Motor neuron (in vitro differentiated cells): ENCODE results near the gene ECE2. TPM values are rescaled to one million over a fixed set of nuclear protein-coding genes. Genes with fewer than 3 reads are reported as not detected.
"Not testable (repeated sequence)": the region's sequence is repeated elsewhere in the genome, so short reads cannot be mapped to it uniquely, and the experiment has no call there.

Experiments used
- ATAC-seq, 8 experiments: fragments of 200-7000 bp; cut with Tn5 transposase; replicated peaks in 6 of 8; 2 replicates each; pipeline ENCODE4 v1.8.0; 2021; ENCODE audit warnings: mild to moderate bottlenecking in 8 of 8, moderate library complexity in 8 of 8
- H3K27ac ChIP-seq, 2 donors: fragments of 250-450 bp; sonication (Bioruptor Pico); 2 replicates each; pipeline ENCODE4 v1.9.0; 2021; ENCODE audit warnings: antibody characterized with exemption in 2 of 2, mild to moderate bottlenecking in 2 of 2, moderate library complexity in 1 of 2
- H3K4me1 ChIP-seq, 2 donors: fragments of 250-450 bp; sonication (Bioruptor Pico); replicated peaks in 1 of 2; 2 replicates each; pipeline ENCODE4 v1.6.1; 2021; ENCODE audit warnings: antibody characterized with exemption in 2 of 2, mild to moderate bottlenecking in 2 of 2, moderate library complexity in 1 of 2
- H3K4me3 ChIP-seq, 5 donors: fragments of 250-450 bp; sonication (Bioruptor Pico); 2 replicates each; pipeline ENCODE4 v1.9.0; 2021; ENCODE audit warnings: antibody characterized with exemption in 5 of 5, mild to moderate bottlenecking in 5 of 5, moderate library complexity in 4 of 5
- WGBS, 10 experiments: fragments of 450-650 bp; shearing (Covaris generic); methylation state at CpG; one replicate each; pipeline ENCODE4 v1.0.0; 2022; 5-methylcytosine and 5-hydroxymethylcytosine counted together
- in situ Hi-C, 9 experiments: fragments of 400-800 bp; cut with MboI; loops; one replicate each; pipeline ENCODE4 v1.15.0; 2021; ENCODE audit warnings: low sequenced_read_pairs in 9 of 9, low pct_unique_long_range_greater_than_20kb in 2 of 9; ENCODE audit not compliant: unreplicated experiment in 9 of 9
- total RNA-seq, 8 experiments: library from RNA; unstranded; fragments of 300-600 nt; gene quantifications; 2 replicates each; pipeline versions ENCODE4 v1.2.3 to v1.2.4, GENCODE V29; 2022

Gene ECE2
- total RNA-seq, 8 experiments from 2014 or later = 0.05 to 1.1 (median 0.46) TPM; not detected in 1

- peak within 1 kb of the TSS; percentile 54 to 93 (median 87) for H3K4me3 ChIP-seq
- peak; percentile 77 to 89 (median 81) for ATAC-seq
- no CpG with 5 or more reads among the region's 67 CpGs for WGBS, 10 experiments
- in situ Hi-C loops = loop anchor here in 4 of 9 experiments (25.0 kb wide), 2 partner anchors 349 to 374 kb away; partner anchors contain the start of gene PARL (in 3 of the 4)
- peak within 1 kb of the TSS; percentile 70 to 72 for H3K27ac ChIP-seq
- peaks cover 3 to 11% of the 10 kb centered on the region in 2 donors for H3K4me1 ChIP-seq
Observed at GRCh38 chr3:184261270-184261853, 14.5 kb upstream of the ECE2 start, which contains the start of gene CAMK2N2. Gene CAMK2N2 (minus strand): TSS chr3:184261553. CDS start chr3:184261285, 268 bp downstream.

GRCh38 chr3:184261854-184262763, 13.7 kb upstream of the ECE2 start:
- Histone ChIP-seq H3K27ac (peak overlapping the region in 1 of 2 donors; percentile 4), H3K4me3 (peak overlapping the region; percentile 54 to 93 (median 87)), H3K4me1 (peaks cover 3 to 11% of the 10 kb centered on the region in 2 donors)
- WGBS, 10 experiments = 0 to 17% (median 2%) methylated on average over 1 to 5 of the region's 66 CpGs; no CpG with 5 or more reads in 4 of the 10 experiments
- in situ Hi-C loops = loop anchor here in 4 of 9 experiments (25.0 kb wide), 2 partner anchors 350 to 375 kb away; partner anchors contain the start of gene PARL (in 3 of the 4)
- ATAC-seq = peak; percentile 28 to 54 (median 44)

- in situ Hi-C loops = loop anchor here in 4 of 9 experiments (25.0 kb wide), 2 partner anchors 350 to 375 kb away; partner anchors contain the start of gene PARL (in 3 of the 4)
Observed at GRCh38 chr3:184262764-184263179, 13.1 kb upstream of the ECE2 start.

GRCh38 chr3:184267249-184267648, 8.6 kb upstream of the ECE2 start:
- 33 to 100% (median 83%) methylated on average over 1 of the region's 1 CpG; no CpG with 5 or more reads in 5 of the 10 experiments for WGBS, 10 experiments
- H3K27ac ChIP-seq, H3K4me3 ChIP-seq, H3K4me1 ChIP-seq, ATAC-seq: not testable (repeated sequence)
- in situ Hi-C loops = loop anchor here in 4 of 9 experiments (25.0 kb wide), 2 partner anchors 355 to 380 kb away; partner anchors contain the start of gene PARL (in 3 of the 4)

More at GRCh38 chr3:184262764-184263179, 13.1 kb upstream of the ECE2 start:
- Histone ChIP-seq H3K4me1 (peaks cover 3 to 11% of the 10 kb centered on the region in 2 donors), H3K27ac (peak overlapping the region in 1 of 2 donors; percentile 4), H3K4me3 (peak overlapping the region; percentile 54 to 93 (median 87))
- 0 to 42% (median 25%) methylated on average over 1 to 13 of the region's 15 CpGs; no CpG with 5 or more reads in 3 of the 10 experiments for WGBS, 10 experiments
- ATAC-seq = no peak

GRCh38 chr3:184272269-184272668, 3.6 kb upstream of the ECE2 start:
- no CpG with 5 or more reads among the region's 1 CpG for WGBS, 10 experiments
- ATAC-seq = no peak
- Histone ChIP-seq H3K27ac (no peak overlapping the region), H3K4me1 (peaks cover 0 to 5% of the 10 kb centered on the region in 2 donors), H3K4me3 (no peak overlapping the region)
- in situ Hi-C loops = loop anchor here in 4 of 9 experiments (25.0 kb wide), 2 partner anchors 360 to 385 kb away; partner anchors contain the start of gene PARL (in 3 of the 4)

- peak in 4 of 8 experiments; percentile 22 to 34 (median 28) for ATAC-seq
- 32 to 90% (median 67%) methylated on average over 2 to 9 of the region's 12 CpGs; no CpG with 5 or more reads in 6 of the 10 experiments for WGBS, 10 experiments
- Histone ChIP-seq H3K4me3 (no peak overlapping the region), H3K27ac (no peak overlapping the region), H3K4me1 (peaks cover 0 to 5% of the 10 kb centered on the region in 2 donors)
- in situ Hi-C loops = loop anchor here in 1 of 9 experiments (25.0 kb wide), 2 partner anchors 263 to 363 kb away; partner anchors contain the start of gene ABCC5
Observed at GRCh38 chr3:184275381-184275701, 481 bp upstream of the ECE2 start.

GRCh38 chr3:184277366-184277765, 1.5 kb downstream of the ECE2 start:
- Histone ChIP-seq H3K27ac (no peak overlapping the region), H3K4me1 (peaks cover 0 to 5% of the 10 kb centered on the region in 2 donors), H3K4me3 (no peak overlapping the region)
- ATAC-seq = no peak
- 20% methylated on average over 1 of the region's 6 CpGs; no CpG with 5 or more reads in 9 of the 10 experiments for WGBS, 10 experiments
- in situ Hi-C loops = loop anchor here in 1 of 9 experiments (25.0 kb wide), 2 partner anchors 265 to 365 kb away; partner anchors contain the start of gene ABCC5

- 20 to 100% (median 58%) methylated on average over 1 to 4 of the region's 4 CpGs; no CpG with 5 or more reads in 4 of the 10 experiments for WGBS, 10 experiments
- in situ Hi-C loops = loop anchor here in 1 of 9 experiments (25.0 kb wide), 2 partner anchors 271 to 371 kb away; partner anchors contain the start of gene ABCC5
- Histone ChIP-seq H3K27ac (no peak overlapping the region), H3K4me3 (no peak overlapping the region), H3K4me1 (peaks cover 3% of the 10 kb centered on the region in 2 donors)
- no peak for ATAC-seq
Observed at GRCh38 chr3:184282941-184283340, 7.1 kb downstream of the ECE2 start.

GRCh38 chr3:184283681-184284080, 7.9 kb downstream of the ECE2 start:
- Histone ChIP-seq H3K4me3 (no peak overlapping the region), H3K27ac (no peak overlapping the region), H3K4me1 (peaks cover 3% of the 10 kb centered on the region in 2 donors)
- in situ Hi-C loops = loop anchor here in 1 of 9 experiments (25.0 kb wide), 2 partner anchors 271 to 371 kb away; partner anchors contain the start of gene ABCC5
- no peak for ATAC-seq
- WGBS, 10 experiments = 45 to 95% (median 84%) methylated on average over 1 to 3 of the region's 8 CpGs; no CpG with 5 or more reads in 6 of the 10 experiments

- WGBS, 10 experiments = 0% methylated on average over 1 to 3 of the region's 4 CpGs; no CpG with 5 or more reads in 4 of the 10 experiments
- no peak overlapping the region for H3K27ac ChIP-seq
- ATAC-seq = peak; percentile 86 to 100 (median 100)
- H3K4me1 ChIP-seq = peaks cover 3% of the 10 kb centered on the region in 2 donors
- in situ Hi-C loops = loop anchor here in 1 of 9 experiments (25.0 kb wide), 2 partner anchors 272 to 372 kb away; partner anchors contain the start of gene ABCC5
- H3K4me3 ChIP-seq = no peak overlapping the region
Observed at GRCh38 chr3:184284696-184285095, 8.9 kb downstream of the ECE2 start.

GRCh38 chr3:184289426-184289938, 13.7 kb downstream of the ECE2 start:
- peak in 3 of 8 experiments; percentile 66 to 87 (median 71) for ATAC-seq
- WGBS, 10 experiments = 0 to 60% (median 10%) methylated on average over 1 to 6 of the region's 10 CpGs; no CpG with 5 or more reads in 2 of the 10 experiments
- in situ Hi-C loops = loop anchor here in 1 of 9 experiments (25.0 kb wide), 2 partner anchors 277 to 377 kb away; partner anchors contain the start of gene ABCC5
- Histone ChIP-seq H3K4me3 (no peak overlapping the region), H3K4me1 (peaks cover 2% of the 10 kb centered on the region in 2 donors), H3K27ac (no peak overlapping the region)

- ATAC-seq = no peak
- Histone ChIP-seq H3K4me1 (no peaks in the 10 kb centered on the region), H3K4me3 (no peak overlapping the region), H3K27ac (no peak overlapping the region)
- in situ Hi-C loops = loop anchor here in 1 of 9 experiments (25.0 kb wide), 2 partner anchors 278 to 378 kb away; partner anchors contain the start of gene ABCC5
- 80 to 100% (median 85%) methylated on average over 1 to 6 of the region's 10 CpGs; no CpG with 5 or more reads in 6 of the 10 experiments for WGBS, 10 experiments
Observed at GRCh38 chr3:184290331-184290730, 14.5 kb downstream of the ECE2 start.
